Uterus (tissue), 4 donors: ENCODE data around the gene STK11. TPM values are rescaled to one million over a fixed set of nuclear protein-coding genes. Genes with fewer than 3 reads are reported as not detected.

Experiments used
- DNase-seq, 2 donors: peaks; one replicate each; pipeline ENCODE4 v3.0.0-alpha.2; 2019 to 2020
- H3K27ac ChIP-seq, 2 donors: fragments of 200-600 bp; sonication (generic); 1 replicate in 1 of 2; 2 replicates in 1 of 2; pipeline ENCODE4 v1.5.1; 2016 to 2018
- H3K27me3 ChIP-seq, 2 donors: fragments of 200-600 bp; sonication (generic); one replicate each; pipeline ENCODE4 v1.5.1; 2018 to 2019; ENCODE audit warnings: control low read depth in 1 of 2
- H3K36me3 ChIP-seq, 2 donors: fragments of 200-600 bp; sonication (generic); one replicate each; pipeline ENCODE4 v1.5.1; 2019; ENCODE audit warnings: control low read depth in 1 of 2
- H3K4me1 ChIP-seq, 2 donors: fragments of 200-600 bp; sonication (generic); one replicate each; pipeline ENCODE4 v1.5.1; 2018 to 2019; ENCODE audit warnings: control low read depth in 1 of 2
- H3K4me3 ChIP-seq, 2 donors: fragments of 200-600 bp; sonication (generic); 1 replicate in 1 of 2; 2 replicates in 1 of 2; pipeline ENCODE4 v1.5.1; 2018 to 2019; ENCODE audit warnings: mild to moderate bottlenecking in 1 of 2
- H3K9me3 ChIP-seq, 2 donors: fragments of 200-600 bp; sonication (generic); one replicate each; pipeline ENCODE4 v1.5.1; 2019; ENCODE audit warnings: control low read depth in 1 of 2
- POLR2A ChIP-seq, 2 donors: fragments of 450-650 bp; IDR thresholded peaks; one replicate each; pipeline ENCODE4 v1.6.1; 2016; ENCODE audit warnings: antibody characterized with exemption in 2 of 2, mild to moderate bottlenecking in 1 of 2, moderate library complexity in 1 of 2
- intact Hi-C: fragments of 100-400 bp; cut with DNase I; formaldehyde crosslinking; loops from one replicate; pipeline ENCODE4 v1.15.1; 2023; ENCODE audit warnings: low total_unique reads
- total RNA-seq, 4 donors: library from RNA; depleted of rRNA in 3 of 4; stranded (reverse); fragments of >200 nt in 3 of 4; gene quantifications; one replicate each; pipeline versions ENCODE4 v1.1.0 to v1.2.4, GENCODE V29; 2014 to 2023
- TF ChIP-seq, protein P1 (sequence below), 4 experiments: fragments of 200-600 bp in 2 of 4; fragments of 450-650 bp in 2 of 4; sonication (generic) in 2 of 4; IDR thresholded peaks; one replicate each; pipeline ENCODE4 v1.5.1; 2016 to 2019; ENCODE audit warnings: antibody characterized with exemption in 4 of 4, mild to moderate bottlenecking in 2 of 4, moderate library complexity in 1 of 4
- donor health status: DM: yes; HTN: yes; CAD: no.

STK11 gene
- total RNA-seq, 4 donors from 2014 or later = 17.4 to 62.8 (median 43.3) TPM

- TF ChIP-seq, protein P1, sequence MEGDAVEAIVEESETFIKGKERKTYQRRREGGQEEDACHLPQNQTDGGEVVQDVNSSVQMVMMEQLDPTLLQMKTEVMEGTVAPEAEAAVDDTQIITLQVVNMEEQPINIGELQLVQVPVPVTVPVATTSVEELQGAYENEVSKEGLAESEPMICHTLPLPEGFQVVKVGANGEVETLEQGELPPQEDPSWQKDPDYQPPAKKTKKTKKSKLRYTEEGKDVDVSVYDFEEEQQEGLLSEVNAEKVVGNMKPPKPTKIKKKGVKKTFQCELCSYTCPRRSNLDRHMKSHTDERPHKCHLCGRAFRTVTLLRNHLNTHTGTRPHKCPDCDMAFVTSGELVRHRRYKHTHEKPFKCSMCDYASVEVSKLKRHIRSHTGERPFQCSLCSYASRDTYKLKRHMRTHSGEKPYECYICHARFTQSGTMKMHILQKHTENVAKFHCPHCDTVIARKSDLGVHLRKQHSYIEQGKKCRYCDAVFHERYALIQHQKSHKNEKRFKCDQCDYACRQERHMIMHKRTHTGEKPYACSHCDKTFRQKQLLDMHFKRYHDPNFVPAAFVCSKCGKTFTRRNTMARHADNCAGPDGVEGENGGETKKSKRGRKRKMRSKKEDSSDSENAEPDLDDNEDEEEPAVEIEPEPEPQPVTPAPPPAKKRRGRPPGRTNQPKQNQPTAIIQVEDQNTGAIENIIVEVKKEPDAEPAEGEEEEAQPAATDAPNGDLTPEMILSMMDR (IDR thresholded peaks at IDR 0.05) = peak in 2 of 4 experiments; percentile 21 to 33
- no peak for TF ChIP-seq POLR2A (IDR thresholded peaks at IDR 0.05)
- intact Hi-C loops = no loop called here
- no peak overlapping the region for H3K4me3 ChIP-seq
- H3K36me3 ChIP-seq = no peaks in the 10 kb centered on the region
- no peaks in the 10 kb centered on the region for H3K9me3 ChIP-seq
- H3K27me3 ChIP-seq = no peaks in the 10 kb centered on the region
- H3K27ac ChIP-seq = peak overlapping the region in 1 of 2 donors; percentile 31
- H3K4me1 ChIP-seq = peaks cover 0 to 8% of the 10 kb centered on the region in 2 donors
- DNase-seq = no peak
Observed at GRCh38 chr19:1223018-1223855, 17.7 kb downstream of the STK11 start.

GRCh38 chr19:1224047-1224825 lies 18.7 kb downstream of the STK11 start:
- Histone ChIP-seq H3K27me3 (no peaks in the 10 kb centered on the region), H3K4me1 (peaks cover 0 to 8% of the 10 kb centered on the region in 2 donors), H3K4me3 (no peak overlapping the region), H3K27ac (peak overlapping the region in 1 of 2 donors; percentile 31), H3K36me3 (no peaks in the 10 kb centered on the region), H3K9me3 (no peaks in the 10 kb centered on the region)
- no peak for DNase-seq
- intact Hi-C loops = no loop called here
- no peak for TF ChIP-seq POLR2A (IDR thresholded peaks at IDR 0.05)
- TF ChIP-seq, protein P1 (IDR thresholded peaks at IDR 0.05) = no peak

DNA sequence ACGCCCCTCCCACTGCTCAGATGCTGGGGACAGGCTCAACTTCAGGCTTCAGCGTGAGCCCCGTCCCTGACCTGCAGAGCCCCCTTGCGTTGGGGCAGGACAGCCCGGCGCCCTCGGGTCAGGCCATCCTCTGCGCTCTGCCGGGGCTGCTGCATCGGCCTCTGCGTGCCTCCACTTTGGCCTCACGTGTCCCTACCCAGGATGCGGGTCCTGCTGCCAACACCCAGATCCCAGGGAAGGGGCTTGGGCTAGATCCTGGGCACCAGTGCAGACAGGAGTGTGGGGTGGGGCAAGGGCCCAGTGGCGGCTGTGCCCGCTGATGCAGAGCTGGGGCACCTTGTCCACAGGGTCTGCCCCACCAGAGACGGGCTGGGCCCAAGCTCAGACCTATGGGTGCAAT lies 19.3 kb downstream of the STK11 start:
- Histone ChIP-seq H3K27me3 (no peaks in the 10 kb centered on the region), H3K4me3 (no peak overlapping the region), H3K27ac (no peak overlapping the region), H3K4me1 (peaks cover 0 to 8% of the 10 kb centered on the region in 2 donors), H3K36me3 (no peaks in the 10 kb centered on the region), H3K9me3 (no peaks in the 10 kb centered on the region)
- no peak for DNase-seq
- TF ChIP-seq, protein P1 (IDR thresholded peaks at IDR 0.05) = no peak
- no peak for TF ChIP-seq POLR2A (IDR thresholded peaks at IDR 0.05)
- intact Hi-C loops = no loop called here

DNA sequence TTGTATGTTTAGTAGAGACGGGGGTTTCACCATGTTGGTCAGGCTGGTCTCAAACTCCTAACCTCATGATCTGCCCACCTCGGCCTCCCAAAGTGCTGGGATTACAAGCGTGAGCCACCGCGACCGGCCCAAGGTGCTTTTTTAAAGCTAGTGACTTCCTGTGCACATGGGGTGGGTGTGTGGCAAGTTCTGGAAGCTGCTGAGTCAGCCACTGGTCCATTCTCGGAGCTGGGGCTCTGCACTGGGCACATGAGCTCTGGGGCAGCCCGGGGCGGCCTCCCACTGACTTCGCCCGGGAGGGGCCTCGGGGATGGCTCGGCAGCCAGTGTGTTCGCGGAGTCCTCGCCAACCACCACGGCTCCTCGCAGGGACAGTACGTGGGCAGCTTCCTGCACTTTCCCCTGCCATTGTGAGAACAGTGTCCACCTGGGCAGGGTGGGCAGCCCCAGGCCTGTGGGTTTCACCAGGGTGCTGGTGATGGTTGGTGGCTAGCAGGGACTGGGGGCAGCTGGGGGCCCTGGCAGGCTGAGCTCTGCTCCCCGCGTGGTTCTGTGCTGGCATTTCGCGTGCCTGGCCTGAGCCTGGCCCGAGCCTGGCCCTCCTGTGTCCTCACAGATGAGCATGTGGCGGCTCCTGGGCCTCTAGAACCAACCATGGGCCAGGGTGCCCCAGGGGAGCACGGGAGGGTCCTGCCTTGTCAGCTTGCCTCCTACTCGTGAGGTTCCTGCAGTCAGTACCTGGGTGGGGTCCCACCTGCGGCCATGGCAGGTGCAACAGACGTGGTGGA lies 20.1 kb downstream of the STK11 start:
- no peaks in the 10 kb centered on the region for H3K36me3 ChIP-seq
- H3K9me3 ChIP-seq = no peaks in the 10 kb centered on the region
- TF ChIP-seq POLR2A (IDR thresholded peaks at IDR 0.05) = no peak
- TF ChIP-seq, protein P1 (IDR thresholded peaks at IDR 0.05) = no peak
- no peak overlapping the region for H3K27ac ChIP-seq
- DNase-seq = no peak
- no peak overlapping the region for H3K4me3 ChIP-seq
- H3K4me1 ChIP-seq = peaks cover 0 to 8% of the 10 kb centered on the region in 2 donors
- no peaks in the 10 kb centered on the region for H3K27me3 ChIP-seq
- intact Hi-C loops = no loop called here
